Measurements from ENCODE around the gene SHMT1. TPM values are rescaled to one million over a fixed set of nuclear protein-coding genes. Genes with fewer than 3 reads are reported as not detected.
"Not testable (repeated sequence)": the region's sequence is repeated elsewhere in the genome, so short reads cannot be mapped to it uniquely, and the experiment has no call there.

The SHMT1 gene
- total RNA-seq, 1 donor from 2014 or later = 18.4 TPM

GRCh38 chr17:18374216-18374615 is 10.9 kb upstream of the SHMT1 start:
- peaks cover 4% of the 10 kb centered on the region for H3K27me3 Mint-ChIP-seq
- H3K27ac Mint-ChIP-seq = no peak overlapping the region
- H3K4me1 Mint-ChIP-seq = peaks cover 7% of the 10 kb centered on the region
- ATAC-seq (ENCODE audit: low read depth) = no peak
- ChIA-PET CTCF (no interaction called here), POLR2A (no interaction called here)
- H3K36me3 Mint-ChIP-seq (ENCODE audit: low read depth) = no peaks in the 10 kb centered on the region
- no peak for DNase-seq
- TF ChIP-seq CTCF (IDR thresholded peaks at IDR 0.05) = no peak
- no peak overlapping the region for H3K4me3 Mint-ChIP-seq
- intact Hi-C loops (cut with micrococcal nuclease) = no loop called here
- peaks cover 4% of the 10 kb centered on the region for H3K9me3 Mint-ChIP-seq

GRCh38 chr17:18373181-18373580 is 9.8 kb upstream of the SHMT1 start:
- POLR2A ChIA-PET; H3K9me3 Mint-ChIP-seq; ATAC-seq (ENCODE audit: low read depth); CTCF ChIA-PET; intact Hi-C loops (cut with micrococcal nuclease); H3K36me3 Mint-ChIP-seq (ENCODE audit: low read depth); DNase-seq; H3K27ac Mint-ChIP-seq; H3K4me3 Mint-ChIP-seq; H3K27me3 Mint-ChIP-seq; H3K4me1 Mint-ChIP-seq: not testable (repeated sequence)

GRCh38 chr17:18371455-18371854 is 8.1 kb upstream of the SHMT1 start:
- Mint-ChIP-seq H3K4me3 (no peak overlapping the region), H3K27ac (no peak overlapping the region), H3K9me3 (peaks cover 4% of the 10 kb centered on the region), H3K27me3 (peaks cover 4% of the 10 kb centered on the region), H3K36me3 (ENCODE audit: low read depth) (no peaks in the 10 kb centered on the region), H3K4me1 (no peaks in the 10 kb centered on the region)
- POLR2A ChIA-PET = no interaction called here
- no peak for TF ChIP-seq CTCF (IDR thresholded peaks at IDR 0.05)
- no peak for DNase-seq
- intact Hi-C loops (cut with micrococcal nuclease) = no loop called here
- no peak for ATAC-seq (ENCODE audit: low read depth)
- CTCF ChIA-PET = no interaction called here

- H3K27me3 Mint-ChIP-seq = peaks cover 4% of the 10 kb centered on the region
- H3K36me3 Mint-ChIP-seq (ENCODE audit: low read depth) = no peaks in the 10 kb centered on the region
- H3K27ac Mint-ChIP-seq = no peak overlapping the region
- ATAC-seq (ENCODE audit: low read depth) = no peak
- H3K4me3 Mint-ChIP-seq = no peak overlapping the region
- H3K4me1 Mint-ChIP-seq = no peaks in the 10 kb centered on the region
- ChIA-PET POLR2A (no interaction called here), CTCF (no interaction called here)
- no peak for TF ChIP-seq CTCF (IDR thresholded peaks at IDR 0.05)
- intact Hi-C loops (cut with micrococcal nuclease) = no loop called here
- no peak for DNase-seq
- H3K9me3 Mint-ChIP-seq = peaks cover 4% of the 10 kb centered on the region
Observed at GRCh38 chr17:18370761-18371160, 7.4 kb upstream of the SHMT1 start.

- no peak for DNase-seq
- Mint-ChIP-seq H3K4me1 (no peaks in the 10 kb centered on the region), H3K9me3 (peaks cover 2% of the 10 kb centered on the region), H3K27ac (no peak overlapping the region), H3K36me3 (ENCODE audit: low read depth) (no peaks in the 10 kb centered on the region), H3K27me3 (peaks cover 4% of the 10 kb centered on the region), H3K4me3 (no peak overlapping the region)
- CTCF ChIA-PET = no interaction called here
- POLR2A ChIA-PET = no interaction called here
- TF ChIP-seq CTCF (IDR thresholded peaks at IDR 0.05) = no peak
- intact Hi-C loops (cut with micrococcal nuclease) = no loop called here
- ATAC-seq (ENCODE audit: low read depth) = no peak
Observed at GRCh38 chr17:18368946-18369345, 5.6 kb upstream of the SHMT1 start.

- ChIA-PET POLR2A (interaction anchor here (0.6 to 1.3 kb wide), 4 partner anchors 13 to 700 kb away, joined by 3 to 9 read pairs (median 4); partner anchors contain the start of genes ALKBH5, SMCR8 and TOP3A), CTCF (no interaction called here)
- no peak for DNase-seq
- no peak for ATAC-seq (ENCODE audit: low read depth)
- H3K27me3 Mint-ChIP-seq = no peaks in the 10 kb centered on the region
- H3K27ac Mint-ChIP-seq = no peak overlapping the region
- peaks cover 17% of the 10 kb centered on the region for H3K4me1 Mint-ChIP-seq
- TF ChIP-seq CTCF (IDR thresholded peaks at IDR 0.05) = no peak
- no peaks in the 10 kb centered on the region for H3K36me3 Mint-ChIP-seq (ENCODE audit: low read depth)
- intact Hi-C loops (cut with micrococcal nuclease) = loop anchor here (5.0 kb wide), 1 partner anchor 117 kb away; no protein-coding TSS in a partner anchor
- H3K4me3 Mint-ChIP-seq = no peak overlapping the region
- H3K9me3 Mint-ChIP-seq = no peaks in the 10 kb centered on the region
Observed at GRCh38 chr17:18364166-18364565, 816 bp upstream of the SHMT1 start.

All from activated B cell treated with CpG ODN at 0.5 μM for 24 hours (primary cell).